ENCODE measurements around the gene MED27.
A peak's percentile ranks its signal among the peaks of the same experiment; 100 is the strongest.

Gene MED27

GRCh38 chr9:131912671-131913070 lies 167.0 kb downstream of the MED27 start:
- no peak for DNase-seq

DNA sequence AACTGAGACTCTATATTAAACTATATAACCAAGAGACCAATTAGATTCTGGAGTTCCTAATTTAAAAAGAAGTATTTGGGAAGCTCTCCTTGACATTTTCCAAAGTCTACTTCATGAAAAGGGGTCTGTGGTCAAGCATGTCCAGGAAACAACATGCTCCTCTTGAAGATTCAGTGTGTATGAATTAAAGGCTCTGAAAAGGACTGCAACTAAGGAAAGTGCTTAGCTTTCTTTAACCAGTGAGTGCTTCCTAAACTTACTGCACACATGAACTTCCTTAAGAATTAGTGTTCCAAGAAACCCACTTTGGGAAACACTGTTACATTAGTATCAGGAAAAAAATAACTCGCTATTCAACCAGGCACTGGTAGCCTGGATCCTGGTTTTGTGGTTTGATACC lies 167.6 kb downstream of the MED27 start:
- no peak for DNase-seq

- no peak for DNase-seq
Measured at GRCh38 chr9:131910572-131910971, 169.1 kb downstream of the MED27 start.

DNA sequence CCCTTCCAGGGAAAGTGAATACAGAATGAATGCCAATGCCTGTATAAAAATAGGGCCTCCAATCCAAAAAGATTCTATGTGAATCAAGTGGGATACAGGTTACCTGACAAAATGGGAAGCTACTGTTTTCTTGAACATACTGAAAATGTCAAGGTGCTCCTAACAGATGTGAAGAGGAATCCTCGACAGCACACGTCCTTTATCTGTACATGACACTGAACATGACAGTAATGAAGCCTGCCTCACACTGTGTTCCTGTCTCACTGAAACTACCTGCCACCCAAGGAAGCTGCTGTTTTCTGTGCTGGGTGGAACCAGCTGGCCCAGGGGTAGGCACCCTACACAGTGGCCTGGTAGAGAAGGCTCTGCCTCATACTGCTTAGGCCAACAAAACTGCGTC lies 174.5 kb downstream of the MED27 start:
- DNase-seq, result no peak

- no peak for DNase-seq
Measured at GRCh38 chr9:131899296-131900228, 180.1 kb downstream of the MED27 start.

- no peak for DNase-seq
Measured at GRCh38 chr9:131892902-131893500, 186.7 kb downstream of the MED27 start.

DNA sequence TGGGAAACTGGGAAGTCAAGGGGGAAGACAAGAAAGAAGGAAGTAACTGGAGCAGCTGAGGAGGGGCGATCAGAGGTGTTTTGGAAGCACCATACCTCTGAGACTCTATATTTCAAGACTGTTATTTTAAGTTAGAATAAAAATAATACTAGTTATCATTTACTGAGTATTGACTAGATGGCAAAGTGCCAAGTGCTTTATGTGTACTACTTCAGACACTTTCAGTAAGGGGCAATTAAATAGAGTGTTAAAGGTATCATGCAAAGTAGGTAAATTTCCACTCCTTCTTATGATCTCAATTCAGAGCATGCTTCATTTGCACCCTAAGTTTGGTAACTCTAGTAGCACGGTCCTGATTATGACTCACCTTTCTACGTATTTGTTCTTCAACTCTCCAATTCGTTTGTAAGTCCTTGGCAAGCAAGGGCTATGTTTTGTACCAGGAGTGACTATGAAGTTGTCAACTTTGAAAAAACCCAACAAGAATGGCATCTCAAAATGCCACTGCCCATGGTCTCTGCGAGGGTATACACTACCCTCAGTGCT lies 187.4 kb downstream of the MED27 start:
- DNase-seq, result no peak

- DNase-seq, result no peak
Measured at GRCh38 chr9:131891598-131891997, 188.1 kb downstream of the MED27 start.

DNA sequence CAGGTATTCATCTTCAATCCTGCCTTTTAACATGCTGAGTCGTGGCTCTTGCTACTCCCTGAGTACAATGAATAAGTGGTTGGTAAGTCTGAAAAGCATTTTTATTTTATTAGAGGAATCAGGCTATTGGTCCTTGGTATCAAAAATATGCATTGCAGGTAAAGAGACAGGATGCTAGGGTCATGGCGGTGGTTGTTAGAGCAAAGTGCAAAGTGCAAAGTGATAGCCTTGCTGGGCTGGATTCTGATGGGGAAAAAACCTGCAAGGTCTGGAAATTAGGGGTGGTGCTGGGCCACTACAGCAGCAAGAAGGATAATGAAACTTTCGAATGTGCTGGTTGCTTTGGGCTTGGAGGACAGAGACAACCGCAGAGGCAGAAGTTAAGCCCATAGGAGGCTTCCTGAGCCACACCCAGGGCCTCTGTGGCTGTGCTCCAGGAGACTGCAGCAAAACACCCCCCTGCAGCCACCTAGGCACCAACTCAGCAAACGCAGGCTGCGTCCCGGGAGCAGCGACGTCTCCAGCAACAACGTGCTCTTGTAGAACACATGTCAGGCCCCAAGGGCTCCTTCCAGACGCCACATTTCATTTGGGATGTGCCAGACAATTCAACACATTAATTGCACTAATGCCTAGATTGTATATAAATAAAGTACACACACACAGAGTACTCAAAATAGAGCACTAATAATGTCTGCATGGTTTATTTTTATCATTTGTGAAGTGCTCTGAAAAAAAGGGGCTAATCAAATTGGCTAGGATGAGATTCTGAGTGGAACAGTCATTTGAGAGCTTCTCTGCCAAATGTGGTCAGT lies 190.0 kb downstream of the MED27 start:
- DNase-seq, result no peak

- no peak for DNase-seq
Measured at GRCh38 chr9:131888923-131889322, 190.7 kb downstream of the MED27 start.

GRCh38 chr9:131887680-131888079 lies 192.0 kb downstream of the MED27 start:
- DNase-seq, result no peak

GRCh38 chr9:131886826-131887225 lies 192.8 kb downstream of the MED27 start:
- no peak for DNase-seq

GRCh38 chr9:131885144-131885609 lies 194.5 kb downstream of the MED27 start:
- peak; percentile 29 for DNase-seq

DNA sequence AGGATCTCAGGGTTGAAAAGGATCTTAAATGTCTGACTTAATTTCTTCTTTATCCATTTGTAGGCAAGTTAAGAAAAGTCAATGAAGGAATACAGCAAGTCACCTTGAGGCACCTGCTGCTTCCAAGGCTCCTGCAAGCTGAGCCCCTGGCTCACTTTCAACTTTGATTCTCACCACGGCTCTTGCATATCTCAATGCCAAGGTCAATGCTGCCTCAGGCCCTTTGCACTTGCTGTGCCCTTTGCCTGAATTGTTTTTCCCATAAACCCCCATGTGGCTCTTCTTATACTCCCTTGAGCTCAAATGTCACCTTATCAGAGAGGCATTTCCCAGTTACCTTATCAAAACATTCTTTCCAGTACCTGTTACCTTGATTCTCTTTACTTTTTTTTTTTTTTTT lies 195.4 kb downstream of the MED27 start:
- no peak for DNase-seq

DNA sequence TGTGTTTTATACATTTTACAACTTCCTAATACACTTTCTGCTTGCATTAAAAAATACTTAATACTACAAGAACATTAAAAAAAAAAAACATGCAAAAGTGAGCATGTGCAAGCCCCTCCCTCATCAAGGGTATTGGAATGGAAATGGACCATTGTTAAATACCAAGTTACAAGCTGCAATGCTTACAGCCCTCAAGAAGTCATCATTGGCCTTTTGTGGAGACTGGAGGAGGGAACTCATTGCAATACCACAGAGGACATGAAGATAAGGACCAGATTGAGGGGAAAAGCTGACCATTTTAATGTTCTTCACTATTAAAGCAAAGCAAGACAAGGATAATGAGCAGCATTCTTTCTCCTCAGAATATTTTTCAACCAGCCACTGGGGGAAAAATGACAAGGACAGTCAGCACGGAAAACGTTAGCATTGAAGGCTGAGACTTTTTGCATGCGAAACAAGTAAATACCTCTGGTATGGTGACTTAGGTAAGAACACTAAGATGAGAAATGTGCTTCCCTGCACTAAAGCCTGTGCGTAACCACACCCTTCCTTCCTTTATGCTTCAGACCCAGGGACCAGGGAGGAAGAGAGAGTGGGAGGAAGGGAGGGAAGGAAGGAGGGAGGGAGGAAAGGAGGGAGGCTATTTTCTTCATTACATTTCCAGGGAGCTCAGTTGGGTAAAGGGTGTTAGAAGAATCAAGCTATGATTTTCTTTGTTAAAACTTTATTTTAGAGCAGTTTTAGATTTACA lies 198.7 kb downstream of the MED27 start:
- no peak for DNase-seq

- no peak for DNase-seq
Measured at GRCh38 chr9:131879911-131880290, 199.8 kb downstream of the MED27 start.

- DNase-seq, result no peak
Measured at GRCh38 chr9:131879181-131879910, 200.3 kb downstream of the MED27 start.

GRCh38 chr9:131876486-131876885 lies 203.2 kb downstream of the MED27 start:
- DNase-seq, result no peak

- DNase-seq, result no peak
Measured at GRCh38 chr9:131875828-131876485, 203.7 kb downstream of the MED27 start.

DNA sequence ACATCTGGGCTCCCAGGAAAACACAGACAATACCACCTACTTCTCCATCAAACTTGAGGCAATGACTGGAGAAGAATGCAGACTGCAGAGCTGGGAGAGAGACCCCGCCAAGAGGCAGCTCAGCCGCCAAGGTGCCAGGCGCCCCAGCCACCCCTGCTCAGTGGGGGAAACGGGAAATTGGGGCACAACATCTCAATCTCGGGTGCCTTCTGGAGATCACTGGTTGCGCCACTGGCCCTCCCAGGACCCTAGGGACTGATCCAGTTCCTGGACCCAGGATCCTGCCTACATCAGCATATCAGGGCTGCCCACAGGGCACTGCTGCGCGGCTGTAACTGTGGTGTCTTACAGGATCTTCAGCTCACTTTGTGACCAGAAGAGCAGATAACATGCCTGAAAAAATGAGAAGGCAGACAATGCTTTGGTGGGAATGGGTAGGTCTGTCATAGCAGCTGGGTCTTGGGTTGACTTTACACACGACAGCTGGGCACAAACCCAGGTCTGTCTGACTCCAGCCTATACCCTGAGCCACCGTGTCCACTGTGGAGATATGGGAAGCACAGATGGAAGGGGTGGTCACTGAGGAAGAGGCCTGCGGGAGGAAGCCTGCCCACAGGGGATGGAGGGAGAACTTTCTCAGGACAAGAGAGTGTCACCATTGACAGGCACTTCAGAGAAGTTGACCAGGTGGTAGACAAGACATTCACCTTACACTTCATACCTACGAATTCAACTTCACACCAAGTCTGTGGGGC lies 204.6 kb downstream of the MED27 start:
- no peak for DNase-seq

All from NCI-H82 (cell line).